Retina (tissue), 1 donor: ENCODE results near the gene RRAGB.
"Not testable (repeated sequence)": the region's sequence is repeated elsewhere in the genome, so short reads cannot be mapped to it uniquely, and the experiment has no call there.

ENCODE experiments used
- DNase-seq: peaks from one replicate; pipeline ENCODE4 v3.0.0-alpha.2; 2016

Gene RRAGB

GRCh38 chrX:55774419-55774818 is 56.9 kb downstream of the RRAGB start:
- DNase-seq = not testable (repeated sequence)

GRCh38 chrX:55777596-55777995 is 60.0 kb downstream of the RRAGB start:
- no peak for DNase-seq

GRCh38 chrX:55778322-55778721 is 60.8 kb downstream of the RRAGB start:
- DNase-seq = no peak

- no peak for DNase-seq
These were observed 66.2 kb downstream of the RRAGB start for GRCh38 chrX:55783723-55784122.

- no peak for DNase-seq
These were observed 69.5 kb downstream of the RRAGB start for GRCh38 chrX:55787063-55787462.

- DNase-seq = no peak
These were observed 70.2 kb downstream of the RRAGB start for GRCh38 chrX:55787727-55788126.

- DNase-seq = no peak
These were observed 76.9 kb downstream of the RRAGB start for GRCh38 chrX:55794405-55794804.

GRCh38 chrX:55796496-55796895 is 78.9 kb downstream of the RRAGB start:
- no peak for DNase-seq

GRCh38 chrX:55801811-55802210 is 84.3 kb downstream of the RRAGB start:
- DNase-seq = no peak
